Neural cell (in vitro differentiated cells): ENCODE data around the gene XRCC3. TPM values are rescaled to one million over a fixed set of nuclear protein-coding genes. Genes with fewer than 3 reads are reported as not detected.

Source experiments
- H2AFZ ChIP-seq: fragments of 200-600, 300-800 bp; sonication (generic), shearing (Covaris generic); 2 replicates; pipeline ENCODE4 v1.6.0; 2014; ENCODE audit warnings: low read depth, mild to moderate bottlenecking, antibody characterized with exemption, low read length, moderate library complexity
- H3F3A ChIP-seq: fragments of 200-600 bp; shearing (Covaris generic); 2 replicates; pipeline ENCODE4 v1.6.1; 2016; ENCODE audit warnings: mild to moderate bottlenecking, moderate library complexity, mixed read lengths, antibody characterized with exemption, low read length; ENCODE audit not compliant: insufficient read depth, poor library complexity, severe bottlenecking
- H3K27ac ChIP-seq: fragments of 200-600, 300-800 bp; sonication (generic), shearing (Covaris generic); 2 replicates; pipeline ENCODE4 v1.5.1; 2014; ENCODE audit warnings: mild to moderate bottlenecking, low read length, moderate library complexity
- H3K27me3 ChIP-seq: fragments of 300-800, 200-600 bp; sonication (generic), shearing (Covaris generic); 2 replicates; pipeline ENCODE4 v1.6.0; 2014; ENCODE audit warnings: mild to moderate bottlenecking, low read depth, low read length, moderate library complexity; ENCODE audit not compliant: insufficient read depth
- H3K36me3 ChIP-seq: fragments of 300-800, 200-600 bp; sonication (generic), shearing (Covaris generic); 2 replicates; pipeline ENCODE4 v1.5.1; 2014; ENCODE audit warnings: mild to moderate bottlenecking, antibody characterized with exemption, low read length, moderate library complexity; ENCODE audit not compliant: insufficient read depth
- H3K4me2 ChIP-seq: fragments of 300-800, 200-600 bp; sonication (generic), shearing (Covaris generic); 2 replicates; pipeline ENCODE4 v1.6.0; 2014; ENCODE audit warnings: mild to moderate bottlenecking, low read length
- H3K4me3 ChIP-seq: fragments of 300-800, 200-600 bp; sonication (generic), shearing (Covaris generic); 2 replicates; pipeline ENCODE4 v1.5.1; 2014; ENCODE audit warnings: mild to moderate bottlenecking, low read length, moderate library complexity
- H3K79me2 ChIP-seq: fragments of 200-600 bp; shearing (Covaris generic); replicated peaks from 2 replicates; pipeline ENCODE4 v1.6.0; 2014; ENCODE audit warnings: mild to moderate bottlenecking, low read length, moderate library complexity; ENCODE audit not compliant: insufficient read depth
- H3K9ac ChIP-seq: fragments of 300-800, 200-600 bp; sonication (generic), shearing (Covaris generic); 2 replicates; pipeline ENCODE4 v1.6.1; 2016; ENCODE audit warnings: mild to moderate bottlenecking, low read length, mixed read lengths
- H3K9me2 ChIP-seq: fragments of 200-600 bp; shearing (Covaris generic); 2 replicates; pipeline ENCODE4 v1.6.1; 2016; ENCODE audit warnings: mild to moderate bottlenecking, low read length, mixed read lengths; ENCODE audit not compliant: insufficient read depth
- H3K9me3 ChIP-seq: fragments of 200-600, 300-800 bp; sonication (generic), shearing (Covaris generic); 2 replicates; pipeline ENCODE4 v1.6.1; 2016; ENCODE audit warnings: mild to moderate bottlenecking, mixed run types, low read length, moderate library complexity, mixed read lengths
- H4K20me1 ChIP-seq: fragments of 200-600 bp; shearing (Covaris generic); 2 replicates; pipeline ENCODE4 v1.6.1; 2016; ENCODE audit warnings: mild to moderate bottlenecking, mixed run types; ENCODE audit not compliant: insufficient read depth
- EP300 ChIP-seq: fragments of 450-650 bp; conservative IDR thresholded peaks from 2 replicates; pipeline ENCODE4 v1.6.1; 2014; ENCODE audit warnings: antibody characterized with exemption, mild to moderate bottlenecking, moderate library complexity; ENCODE audit not compliant: poor library complexity, severe bottlenecking
- EZH2 ChIP-seq: fragments of 200-600, 300-800 bp; shearing (Covaris generic), sonication (generic); IDR thresholded peaks from 2 replicates; pipeline ENCODE4 v1.6.1; 2014; ENCODE audit warnings: antibody characterized with exemption, low read length, borderline replicate concordance, mild to moderate bottlenecking; ENCODE audit not compliant: insufficient read depth, poor library complexity, severe bottlenecking
- MXI1 ChIP-seq: fragments of 450-650 bp; conservative IDR thresholded peaks from 2 replicates; pipeline ENCODE4 v1.6.1; 2014; ENCODE audit warnings: antibody characterized with exemption, mild to moderate bottlenecking; ENCODE audit not compliant: poor library complexity, severe bottlenecking
- POLR2AphosphoS5 ChIP-seq: IDR thresholded peaks from 2 replicates; pipeline ENCODE4 v1.6.1; 2012
- RAD21 ChIP-seq: fragments of 450-650 bp; conservative IDR thresholded peaks from 2 replicates; pipeline ENCODE4 v1.6.1; 2014; ENCODE audit warnings: antibody characterized with exemption, mild to moderate bottlenecking, moderate library complexity
- SMC3 ChIP-seq: fragments of 450-650 bp; conservative IDR thresholded peaks from 2 replicates; pipeline ENCODE4 v1.6.1; 2014; ENCODE audit warnings: antibody characterized with exemption, mild to moderate bottlenecking, moderate library complexity; ENCODE audit not compliant: poor library complexity
- TAF1 ChIP-seq: IDR thresholded peaks from 2 replicates; pipeline ENCODE4 v1.6.1; 2012; ENCODE audit warnings: low read depth
- polyA plus RNA-seq: library from polyadenylated mRNA; depleted of rRNA; stranded (reverse); fragments of >200 nt; gene quantifications from 2 replicates; pipeline ENCODE4 v1.2.3, GENCODE V29; 2014
- TF ChIP-seq, protein P1 (sequence below): IDR thresholded peaks from 2 replicates; pipeline ENCODE4 v1.6.1; 2012; ENCODE audit warnings: borderline replicate concordance
- TF ChIP-seq, protein P2 (sequence below): fragments of 450-650 bp; IDR thresholded peaks from 2 replicates; pipeline ENCODE4 v1.5.1; 2014; ENCODE audit warnings: antibody characterized with exemption, mild to moderate bottlenecking, moderate library complexity; ENCODE audit not compliant: poor library complexity, severe bottlenecking

Gene XRCC3
- polyA plus RNA-seq, 1 donor from 2014 or later: 14.6 TPM

DNA sequence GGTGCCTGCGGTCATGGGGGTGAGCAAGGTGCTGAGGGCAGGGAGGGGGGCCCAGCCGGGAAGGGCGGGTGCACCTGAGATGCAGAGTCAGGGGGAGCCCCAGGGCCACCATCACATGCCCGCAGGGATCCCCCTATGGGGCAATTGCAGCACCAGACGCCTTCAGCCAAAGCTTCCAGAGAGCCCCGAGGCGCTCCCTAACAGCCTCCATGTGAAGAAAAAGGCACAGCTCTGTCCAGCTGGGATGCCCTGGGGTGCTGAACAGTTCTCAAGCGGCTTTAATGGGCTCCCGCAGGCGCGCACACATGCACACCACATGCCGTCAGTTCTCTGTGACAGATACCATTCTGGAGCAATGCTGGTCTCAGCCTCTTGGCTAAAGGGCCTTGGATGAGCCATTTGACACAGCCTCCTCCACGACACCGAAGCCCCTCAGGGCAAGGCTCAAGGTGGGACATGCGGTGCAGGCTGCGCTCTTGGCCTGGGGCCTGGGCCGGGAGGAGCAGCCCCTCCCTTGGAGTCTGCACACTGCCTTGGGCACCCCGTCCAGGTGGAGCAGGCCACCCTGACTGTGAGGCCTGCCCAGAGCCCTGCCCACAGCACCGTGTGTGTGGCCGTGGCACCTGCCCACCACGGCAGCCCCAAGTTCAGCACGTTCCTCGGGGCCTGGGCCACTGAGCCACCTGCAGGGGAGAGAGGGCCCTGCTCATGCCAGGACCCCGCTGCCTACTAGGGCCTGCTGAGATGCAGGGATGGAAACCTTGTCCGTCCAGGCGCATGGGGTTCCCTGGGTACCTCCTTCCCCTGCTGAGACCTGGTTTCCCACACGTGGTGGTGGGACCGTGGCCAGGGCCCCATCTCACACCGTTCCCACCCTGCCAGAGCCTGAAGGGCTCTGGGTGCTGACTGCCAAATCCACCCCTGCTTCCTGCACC is 7.7 kb downstream of the XRCC3 start:
- no peak for TF ChIP-seq RAD21
- TF ChIP-seq EZH2: no peak
- TF ChIP-seq TAF1: no peak
- TF ChIP-seq EP300: no peak
- TF ChIP-seq POLR2AphosphoS5: no peak
- TF ChIP-seq, protein P1, sequence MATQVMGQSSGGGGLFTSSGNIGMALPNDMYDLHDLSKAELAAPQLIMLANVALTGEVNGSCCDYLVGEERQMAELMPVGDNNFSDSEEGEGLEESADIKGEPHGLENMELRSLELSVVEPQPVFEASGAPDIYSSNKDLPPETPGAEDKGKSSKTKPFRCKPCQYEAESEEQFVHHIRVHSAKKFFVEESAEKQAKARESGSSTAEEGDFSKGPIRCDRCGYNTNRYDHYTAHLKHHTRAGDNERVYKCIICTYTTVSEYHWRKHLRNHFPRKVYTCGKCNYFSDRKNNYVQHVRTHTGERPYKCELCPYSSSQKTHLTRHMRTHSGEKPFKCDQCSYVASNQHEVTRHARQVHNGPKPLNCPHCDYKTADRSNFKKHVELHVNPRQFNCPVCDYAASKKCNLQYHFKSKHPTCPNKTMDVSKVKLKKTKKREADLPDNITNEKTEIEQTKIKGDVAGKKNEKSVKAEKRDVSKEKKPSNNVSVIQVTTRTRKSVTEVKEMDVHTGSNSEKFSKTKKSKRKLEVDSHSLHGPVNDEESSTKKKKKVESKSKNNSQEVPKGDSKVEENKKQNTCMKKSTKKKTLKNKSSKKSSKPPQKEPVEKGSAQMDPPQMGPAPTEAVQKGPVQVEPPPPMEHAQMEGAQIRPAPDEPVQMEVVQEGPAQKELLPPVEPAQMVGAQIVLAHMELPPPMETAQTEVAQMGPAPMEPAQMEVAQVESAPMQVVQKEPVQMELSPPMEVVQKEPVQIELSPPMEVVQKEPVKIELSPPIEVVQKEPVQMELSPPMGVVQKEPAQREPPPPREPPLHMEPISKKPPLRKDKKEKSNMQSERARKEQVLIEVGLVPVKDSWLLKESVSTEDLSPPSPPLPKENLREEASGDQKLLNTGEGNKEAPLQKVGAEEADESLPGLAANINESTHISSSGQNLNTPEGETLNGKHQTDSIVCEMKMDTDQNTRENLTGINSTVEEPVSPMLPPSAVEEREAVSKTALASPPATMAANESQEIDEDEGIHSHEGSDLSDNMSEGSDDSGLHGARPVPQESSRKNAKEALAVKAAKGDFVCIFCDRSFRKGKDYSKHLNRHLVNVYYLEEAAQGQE: no peak
- TF ChIP-seq SMC3: no peak
- TF ChIP-seq MXI1: no peak
- TF ChIP-seq, protein P2, sequence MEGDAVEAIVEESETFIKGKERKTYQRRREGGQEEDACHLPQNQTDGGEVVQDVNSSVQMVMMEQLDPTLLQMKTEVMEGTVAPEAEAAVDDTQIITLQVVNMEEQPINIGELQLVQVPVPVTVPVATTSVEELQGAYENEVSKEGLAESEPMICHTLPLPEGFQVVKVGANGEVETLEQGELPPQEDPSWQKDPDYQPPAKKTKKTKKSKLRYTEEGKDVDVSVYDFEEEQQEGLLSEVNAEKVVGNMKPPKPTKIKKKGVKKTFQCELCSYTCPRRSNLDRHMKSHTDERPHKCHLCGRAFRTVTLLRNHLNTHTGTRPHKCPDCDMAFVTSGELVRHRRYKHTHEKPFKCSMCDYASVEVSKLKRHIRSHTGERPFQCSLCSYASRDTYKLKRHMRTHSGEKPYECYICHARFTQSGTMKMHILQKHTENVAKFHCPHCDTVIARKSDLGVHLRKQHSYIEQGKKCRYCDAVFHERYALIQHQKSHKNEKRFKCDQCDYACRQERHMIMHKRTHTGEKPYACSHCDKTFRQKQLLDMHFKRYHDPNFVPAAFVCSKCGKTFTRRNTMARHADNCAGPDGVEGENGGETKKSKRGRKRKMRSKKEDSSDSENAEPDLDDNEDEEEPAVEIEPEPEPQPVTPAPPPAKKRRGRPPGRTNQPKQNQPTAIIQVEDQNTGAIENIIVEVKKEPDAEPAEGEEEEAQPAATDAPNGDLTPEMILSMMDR: no peak
- no peak overlapping the region for H3K4me2 ChIP-seq
- H4K20me1 ChIP-seq: no peaks in the 10 kb centered on the region
- H3K79me2 ChIP-seq: no peaks in the 10 kb centered on the region
- no peaks in the 10 kb centered on the region for H3F3A ChIP-seq
- no peaks in the 10 kb centered on the region for H3K36me3 ChIP-seq
- no peaks in the 10 kb centered on the region for H3K9me3 ChIP-seq
- H3K4me3 ChIP-seq: no peak overlapping the region
- H3K27me3 ChIP-seq: no peaks in the 10 kb centered on the region
- H3K27ac ChIP-seq: no peak overlapping the region
- H2AFZ ChIP-seq: no peak overlapping the region
- no peaks in the 10 kb centered on the region for H3K9me2 ChIP-seq
- H3K9ac ChIP-seq: no peak overlapping the region

DNA sequence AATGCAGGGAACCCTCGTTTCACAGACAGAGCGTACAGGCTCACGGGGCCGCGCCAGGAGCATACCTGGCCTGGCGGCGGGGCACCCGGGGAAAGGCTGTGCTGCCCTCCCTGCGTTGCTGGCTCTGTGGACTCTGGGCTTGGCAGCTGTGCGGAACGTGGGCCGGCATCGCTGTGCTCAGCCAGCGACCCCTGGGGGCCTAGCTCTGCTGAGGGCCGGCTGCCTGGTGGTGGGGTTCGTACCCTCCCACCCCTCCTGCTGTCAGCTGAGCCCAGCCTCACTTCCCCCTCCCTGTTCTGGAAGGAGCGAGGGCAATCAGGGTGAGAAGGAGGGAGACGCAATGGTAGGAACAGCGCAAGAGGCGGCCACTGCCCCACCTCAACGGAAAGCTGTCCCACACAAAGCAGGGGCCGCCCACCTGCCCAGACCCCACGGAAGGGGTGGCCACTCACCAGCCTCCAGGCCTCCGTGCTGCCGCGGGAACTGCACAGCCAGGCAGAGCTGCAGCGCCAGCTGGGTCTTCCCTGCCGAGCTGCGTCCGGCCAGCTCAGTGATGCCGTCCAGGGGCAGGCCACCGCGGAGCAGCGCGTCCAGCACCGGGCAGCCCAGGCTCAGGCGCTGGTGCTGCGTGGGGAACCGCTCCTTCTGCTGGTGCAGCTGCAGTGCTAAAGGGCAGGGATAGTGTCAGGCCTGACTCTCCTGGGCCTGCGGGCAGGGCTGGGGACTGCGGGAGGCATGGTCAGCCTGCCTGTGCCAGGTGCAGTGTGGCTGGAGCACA is 8.5 kb downstream of the XRCC3 start:
- Histone ChIP-seq H4K20me1 (no peaks in the 10 kb centered on the region), H3K9ac (no peak overlapping the region), H3K9me3 (no peaks in the 10 kb centered on the region), H3K27me3 (no peaks in the 10 kb centered on the region), H3K36me3 (no peaks in the 10 kb centered on the region), H3K4me2 (no peak overlapping the region), H2AFZ (no peak overlapping the region), H3K27ac (no peak overlapping the region), H3K4me3 (no peak overlapping the region), H3K79me2 (no peaks in the 10 kb centered on the region), H3K9me2 (no peaks in the 10 kb centered on the region), H3F3A (no peaks in the 10 kb centered on the region)
- TF ChIP-seq TAF1 (no peak), EZH2 (no peak), EP300 (no peak), POLR2AphosphoS5 (no peak), MXI1 (no peak), SMC3 (no peak), RAD21 (no peak)
- TF ChIP-seq, protein P1: no peak
- TF ChIP-seq, protein P2: no peak
